Measurements from ENCODE around the gene CLHC1. TPM values are rescaled to one million over a fixed set of nuclear protein-coding genes. Genes with fewer than 3 reads are reported as not detected.
"Not testable (repeated sequence)": the region's sequence is repeated elsewhere in the genome, so short reads cannot be mapped to it uniquely, and the experiment has no call there.

CLHC1 gene
- 1.8 and 3.9 TPM in 2 replicates for total RNA-seq (2014; rRNA removed)
- Bru-seq, nascent RNA = percentile 65 among the genes with signal in this experiment
- BruChase-seq, experiment 1, labeled RNA remaining after a 6-hour chase = percentile 65 among the genes with signal in this experiment
- BruChase-seq, experiment 2, labeled RNA remaining after a 2-hour chase = percentile 70 among the genes with signal in this experiment
- long read RNA-seq, partial matches to known transcripts = 0 of 5 reads
- long read RNA-seq, other reads (novel, unspliced or antisense) = 5 of 5 reads

GRCh38 chr2:55232084-55232862 lies at the start of gene CLHC1, which contains the start of gene RPS27A:
CLHC1 (minus strand) TSS chr2:55232293; CDS start chr2:55222411, 9,882 bp downstream.
RPS27A (plus strand) TSS chr2:55232688; CDS start chr2:55232825, 137 bp downstream.
- ATAC-seq (peak; percentile 93), DNase-seq (peak; percentile 96)
- Histone ChIP-seq H3K4me1 (ENCODE audit: insufficient read depth, low read length) (peaks cover 25% of the 10 kb centered on the region), H3K79me2 (ENCODE audit: low read length) (peaks cover 71% of the 10 kb centered on the region), H3K36me3 (ENCODE audit: low read depth, low read length) (peaks cover 43% of the 10 kb centered on the region), H3K27me3 (ENCODE audit: low read length) (no peaks in the 10 kb centered on the region), H3K27ac (ENCODE audit: low read length) (peak within 1 kb of the TSS; percentile 85), H3F3A (ENCODE audit: low read length, unreplicated experiment) (peaks cover 7% of the 10 kb centered on the region), H3K4me2 (ENCODE audit: low read length) (peak within 1 kb of the TSS; percentile 100), H3K9ac (ENCODE audit: low read length) (peak within 1 kb of the TSS; percentile 99), H3K4me3 (ENCODE audit: low read length) (peak within 1 kb of the TSS; percentile 98), H3K9me2 (replicated peaks; ENCODE audit: low read length) (no peaks in the 10 kb centered on the region), H2AFZ (ENCODE audit: low read length) (peak within 1 kb of the TSS; percentile 94), H4K20me1 (ENCODE audit: low read length) (peaks cover 35% of the 10 kb centered on the region), H3K9me3 (ENCODE audit: low read length) (no peaks in the 10 kb centered on the region)
- ChIA-PET POLR2A (ENCODE audit: unreplicated experiment) (interaction anchor here (0.6 kb wide), 3 partner anchors 36 to 345 kb away, joined by 3 to 4 read pairs (median 3); partner anchors contain the start of gene CCDC88A), CTCF (no interaction called here)
- TF ChIP-seq EZH2 (IDR thresholded peaks at IDR 0.05; ENCODE audit: low read length, unreplicated experiment) (no peak), EZH2phosphoT487 (IDR thresholded peaks at IDR 0.05; ENCODE audit: borderline replicate concordance, low read length) (no peak), CTCF (conservative IDR thresholded peaks at IDR 0.05; ENCODE audit: low read depth, low read length) (no peak)
- BruUV-seq (replicated peaks) = no TSS peak
- intact Hi-C loops (cut with micrococcal nuclease) = loop anchor here (10.0 kb wide), 1 partner anchor 283 kb away; the partner anchor contains the start of gene CFAP36

- H3K4me3 ChIP-seq (ENCODE audit: low read length); H3K4me2 ChIP-seq (ENCODE audit: low read length); H3K9ac ChIP-seq (ENCODE audit: low read length); ATAC-seq; H3K36me3 ChIP-seq (ENCODE audit: low read depth, low read length); H3K27ac ChIP-seq (ENCODE audit: low read length); H3K27me3 ChIP-seq (ENCODE audit: low read length); H3K9me3 ChIP-seq (ENCODE audit: low read length); H3F3A ChIP-seq (ENCODE audit: low read length, unreplicated experiment); H4K20me1 ChIP-seq (ENCODE audit: low read length); POLR2A ChIA-PET (ENCODE audit: unreplicated experiment); CTCF ChIA-PET; H3K9me2 ChIP-seq (replicated peaks; ENCODE audit: low read length): not testable (repeated sequence)
- DNase-seq = peak; percentile 56
- Histone ChIP-seq H3K4me1 (ENCODE audit: insufficient read depth, low read length) (peaks cover 17% of the 10 kb centered on the region), H2AFZ (ENCODE audit: low read length) (peak overlapping the region; percentile 83; the same call in 1 of the 2 replicates), H3K79me2 (ENCODE audit: low read length) (peaks cover 13% of the 10 kb centered on the region)
- BruUV-seq (replicated peaks) = TSS peak; percentile 56
- intact Hi-C loops (cut with micrococcal nuclease) = loop anchor here (5.0 kb wide), 1 partner anchor 231 kb away; no protein-coding TSS in a partner anchor
These were observed 48.9 kb upstream of the CLHC1 start for GRCh38 chr2:55280851-55281546.

GRCh38 chr2:55279859-55280424 lies 47.8 kb upstream of the CLHC1 start:
- H2AFZ ChIP-seq (ENCODE audit: low read length); CTCF ChIA-PET; H3K27me3 ChIP-seq (ENCODE audit: low read length); H3K9me3 ChIP-seq (ENCODE audit: low read length); DNase-seq; BruUV-seq (replicated peaks); H3K27ac ChIP-seq (ENCODE audit: low read length); POLR2A ChIA-PET (ENCODE audit: unreplicated experiment); H3K9me2 ChIP-seq (replicated peaks; ENCODE audit: low read length); H4K20me1 ChIP-seq (ENCODE audit: low read length); H3K4me2 ChIP-seq (ENCODE audit: low read length); H3K36me3 ChIP-seq (ENCODE audit: low read depth, low read length); ATAC-seq; H3K4me3 ChIP-seq (ENCODE audit: low read length); H3K9ac ChIP-seq (ENCODE audit: low read length); H3F3A ChIP-seq (ENCODE audit: low read length, unreplicated experiment): not testable (repeated sequence)
- intact Hi-C loops (cut with micrococcal nuclease) = loop anchor here (5.0 kb wide), 1 partner anchor 232 kb away; no protein-coding TSS in a partner anchor
- Histone ChIP-seq H3K4me1 (ENCODE audit: insufficient read depth, low read length) (peaks cover 17% of the 10 kb centered on the region), H3K79me2 (ENCODE audit: low read length) (peaks cover 13% of the 10 kb centered on the region)

- Histone ChIP-seq H3K79me2 (ENCODE audit: low read length) (peaks cover 13% of the 10 kb centered on the region), H3K4me1 (ENCODE audit: insufficient read depth, low read length) (peaks cover 17% of the 10 kb centered on the region)
- H3K36me3 ChIP-seq (ENCODE audit: low read depth, low read length); H3K27me3 ChIP-seq (ENCODE audit: low read length); H3F3A ChIP-seq (ENCODE audit: low read length, unreplicated experiment); DNase-seq; intact Hi-C loops (cut with micrococcal nuclease); H3K9ac ChIP-seq (ENCODE audit: low read length); H3K9me2 ChIP-seq (replicated peaks; ENCODE audit: low read length); H3K4me2 ChIP-seq (ENCODE audit: low read length); H3K9me3 ChIP-seq (ENCODE audit: low read length); H3K27ac ChIP-seq (ENCODE audit: low read length); H4K20me1 ChIP-seq (ENCODE audit: low read length); H3K4me3 ChIP-seq (ENCODE audit: low read length); POLR2A ChIA-PET (ENCODE audit: unreplicated experiment); CTCF ChIA-PET; BruUV-seq (replicated peaks); ATAC-seq; H2AFZ ChIP-seq (ENCODE audit: low read length): not testable (repeated sequence)
These were observed 47.2 kb upstream of the CLHC1 start for GRCh38 chr2:55279214-55279835.

Data from PC-3 (cell line).